NCI-H1092 (cell line): Measurements from ENCODE around the gene SLC25A20.
"Not testable (repeated sequence)": the region's sequence is repeated elsewhere in the genome, so short reads cannot be mapped to it uniquely, and the experiment has no call there.

Source experiments
- DNase-seq: peaks from one replicate; lab custom pipeline; 2025; lab: John Stamatoyannopoulos, UW

Gene SLC25A20, protein sequence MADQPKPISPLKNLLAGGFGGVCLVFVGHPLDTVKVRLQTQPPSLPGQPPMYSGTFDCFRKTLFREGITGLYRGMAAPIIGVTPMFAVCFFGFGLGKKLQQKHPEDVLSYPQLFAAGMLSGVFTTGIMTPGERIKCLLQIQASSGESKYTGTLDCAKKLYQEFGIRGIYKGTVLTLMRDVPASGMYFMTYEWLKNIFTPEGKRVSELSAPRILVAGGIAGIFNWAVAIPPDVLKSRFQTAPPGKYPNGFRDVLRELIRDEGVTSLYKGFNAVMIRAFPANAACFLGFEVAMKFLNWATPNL

DNA sequence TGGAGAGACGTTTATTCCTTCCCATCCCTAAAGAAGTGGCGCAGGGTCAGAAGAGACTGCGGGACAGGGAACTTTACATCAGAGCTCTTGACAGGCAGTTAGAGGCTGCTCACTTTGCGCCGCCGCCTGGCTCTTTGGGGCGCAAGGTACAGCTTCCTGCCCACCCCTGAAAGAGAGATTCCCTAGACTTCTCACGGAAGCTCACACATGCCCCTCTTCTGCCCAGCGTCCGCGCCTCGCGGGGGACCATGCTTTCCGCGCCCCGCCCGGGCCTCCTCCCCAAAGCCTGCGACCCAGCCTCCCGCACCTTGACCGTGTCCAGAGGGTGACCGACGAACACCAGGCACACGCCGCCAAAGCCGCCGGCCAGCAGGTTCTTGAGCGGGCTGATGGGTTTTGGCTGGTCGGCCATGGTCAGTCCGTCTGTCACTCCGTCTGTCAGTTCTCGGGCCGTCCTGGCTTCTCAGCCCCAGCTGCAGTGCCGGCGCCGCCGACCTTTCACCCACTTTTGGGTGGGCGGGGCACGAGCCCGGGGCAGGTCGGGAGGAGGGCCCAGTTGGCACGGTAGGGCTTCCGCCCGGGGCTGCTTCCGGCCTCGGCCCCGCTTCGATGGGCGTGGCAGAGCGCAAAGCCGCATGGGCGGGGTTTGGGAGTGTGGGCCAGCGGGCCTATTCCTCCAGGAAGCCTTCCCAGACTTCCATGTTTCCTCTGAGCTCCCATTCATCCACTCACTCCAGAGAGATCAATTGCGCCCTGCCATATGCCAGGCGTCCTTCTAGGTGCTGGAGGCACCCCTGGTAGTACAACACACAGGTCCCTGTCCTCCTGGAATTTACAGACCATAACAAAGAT is at the start of gene SLC25A20:
Gene SLC25A20 (minus strand): TSS at position 500 of the 852 bp plus-strand sequence. CDS start 88 bp downstream, at position 412.
- DNase-seq: peak; percentile 69

DNA sequence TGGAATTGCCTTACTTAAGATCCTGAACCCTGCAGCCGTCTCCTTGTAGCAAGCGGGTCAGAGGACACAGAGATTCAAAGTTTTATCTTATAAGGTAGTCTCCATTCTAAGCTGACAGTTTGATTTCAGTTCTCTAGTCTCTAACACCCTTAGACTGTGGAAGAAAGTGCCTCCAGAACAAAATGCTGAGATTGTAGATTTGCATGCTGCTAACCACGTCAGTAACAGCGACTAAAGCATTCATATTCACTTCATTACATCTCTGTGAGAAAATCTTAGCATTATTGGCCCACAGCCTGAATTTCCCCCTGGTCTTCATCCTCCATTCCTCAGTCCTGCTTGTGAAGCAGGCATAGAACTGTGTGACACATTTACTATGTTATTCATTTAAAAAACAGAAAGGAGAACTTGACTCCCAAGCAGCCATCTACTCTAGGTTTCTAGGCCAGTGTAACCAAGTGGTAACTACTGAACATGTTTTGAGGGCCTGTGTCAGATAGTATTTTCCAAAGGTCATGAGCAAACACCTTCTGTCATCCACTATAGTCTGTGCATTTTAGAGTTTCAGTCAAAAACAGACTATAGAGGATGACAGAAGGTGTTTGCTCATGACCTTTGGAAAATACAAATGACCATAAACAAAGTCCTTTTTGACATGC is 47.3 kb upstream of the SLC25A20 start:
- no peak for DNase-seq

DNA sequence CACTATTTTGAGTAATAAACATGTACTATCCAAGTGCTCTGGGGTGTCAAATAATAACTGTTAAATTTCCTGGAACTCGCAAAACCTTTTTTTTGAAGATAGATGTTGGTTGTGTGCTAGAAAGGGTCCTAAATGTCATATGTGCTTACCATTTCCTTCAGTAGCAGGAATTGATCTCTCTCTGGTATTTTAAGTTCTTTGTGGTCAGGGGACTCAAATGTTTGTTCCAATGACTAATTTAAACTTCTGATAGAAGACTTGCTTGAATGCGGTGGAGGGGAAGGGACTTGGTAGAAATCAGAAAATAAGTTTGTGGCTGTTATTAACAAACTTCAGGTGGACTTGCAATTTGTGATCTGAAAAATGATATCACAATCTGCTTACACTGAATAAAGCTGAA is 46.8 kb upstream of the SLC25A20 start:
- no peak for DNase-seq

DNA sequence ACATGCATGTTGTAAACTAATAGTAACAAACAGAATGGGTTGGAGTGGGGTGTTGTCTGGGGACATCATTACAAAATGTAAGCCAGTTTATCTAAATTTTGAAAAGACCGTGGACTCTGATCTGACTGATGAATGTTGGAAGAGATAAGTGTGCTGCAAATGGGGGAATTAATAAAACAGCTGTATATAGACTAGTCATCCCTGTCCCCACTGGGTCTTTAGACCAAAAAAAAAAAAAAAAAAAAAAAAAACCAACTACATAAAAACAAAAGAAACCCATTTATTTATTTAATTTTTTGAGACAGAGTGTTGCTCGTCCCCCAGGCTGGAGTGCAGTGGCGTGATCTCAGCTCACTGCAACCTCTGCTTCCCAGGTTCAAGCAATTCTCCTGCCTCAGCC is 40.0 kb upstream of the SLC25A20 start:
- DNase-seq: no peak

DNA sequence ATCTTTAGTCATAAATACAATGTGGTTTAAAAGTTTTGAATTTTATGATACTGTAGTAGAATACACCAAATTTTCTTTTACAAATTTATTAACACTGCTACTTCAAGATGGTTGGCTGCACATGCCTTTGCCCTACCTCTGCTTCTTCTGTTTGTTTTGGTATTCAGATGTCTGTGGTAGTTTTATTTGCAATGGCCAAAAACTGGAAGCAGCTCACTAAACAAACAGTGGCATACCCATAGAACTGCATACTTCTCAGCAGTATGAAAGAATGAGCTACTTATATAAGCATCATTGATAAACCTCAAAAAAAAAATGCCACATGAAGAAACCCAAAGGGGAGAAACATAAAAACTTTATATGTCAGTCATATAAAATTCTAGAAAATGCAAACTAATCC is 39.5 kb upstream of the SLC25A20 start:
- no peak for DNase-seq

DNA sequence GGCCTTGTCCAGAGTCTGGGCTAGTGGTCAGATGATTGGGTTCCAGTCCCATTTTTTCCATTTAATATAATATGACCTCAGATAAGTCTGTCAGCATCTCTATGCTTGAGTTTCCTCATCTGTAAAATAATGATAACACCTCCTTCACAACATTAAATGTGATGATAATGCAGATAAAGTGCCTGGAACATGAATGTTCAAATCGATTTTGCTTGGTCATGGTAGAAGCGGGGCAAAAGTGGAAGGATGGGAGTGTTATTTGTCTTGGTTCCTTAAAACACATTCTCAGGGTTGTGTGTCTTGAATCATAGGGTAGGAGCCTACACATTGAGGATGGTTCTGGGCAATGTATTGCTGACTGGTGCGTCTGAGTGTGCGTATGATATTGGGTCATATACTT is 36.8 kb upstream of the SLC25A20 start:
- no peak for DNase-seq

DNA sequence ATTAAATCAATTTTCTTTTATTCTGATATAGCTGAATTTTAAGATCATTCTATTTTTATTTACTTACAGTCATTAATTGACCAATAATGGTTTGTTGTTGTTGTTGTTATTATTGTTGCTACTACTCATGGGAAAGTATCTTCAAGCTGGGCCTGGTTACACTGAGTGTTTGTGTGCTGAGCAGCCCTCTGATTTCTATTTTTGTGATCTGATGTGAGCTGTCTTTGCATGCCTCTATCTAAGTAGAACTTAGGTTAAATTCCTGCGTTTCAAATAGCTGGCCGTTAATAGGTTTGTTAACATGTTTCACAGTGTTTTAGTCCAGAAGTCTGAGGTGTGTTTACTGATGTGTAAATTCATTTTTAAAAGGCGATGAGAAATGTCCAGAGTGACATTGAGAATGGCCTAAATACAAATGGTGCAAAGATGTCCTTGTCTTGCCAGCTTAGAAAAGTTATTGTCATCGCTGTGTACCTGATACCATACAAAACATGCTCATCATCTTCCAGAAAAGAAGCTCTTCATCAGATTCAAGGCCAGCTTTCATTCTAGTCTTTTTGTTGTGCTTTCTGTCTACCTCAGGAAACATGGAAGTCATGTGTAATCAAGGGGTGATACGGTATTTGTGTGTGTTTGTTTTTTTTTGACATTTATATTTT is 35.8 kb upstream of the SLC25A20 start:
- DNase-seq: no peak

DNA sequence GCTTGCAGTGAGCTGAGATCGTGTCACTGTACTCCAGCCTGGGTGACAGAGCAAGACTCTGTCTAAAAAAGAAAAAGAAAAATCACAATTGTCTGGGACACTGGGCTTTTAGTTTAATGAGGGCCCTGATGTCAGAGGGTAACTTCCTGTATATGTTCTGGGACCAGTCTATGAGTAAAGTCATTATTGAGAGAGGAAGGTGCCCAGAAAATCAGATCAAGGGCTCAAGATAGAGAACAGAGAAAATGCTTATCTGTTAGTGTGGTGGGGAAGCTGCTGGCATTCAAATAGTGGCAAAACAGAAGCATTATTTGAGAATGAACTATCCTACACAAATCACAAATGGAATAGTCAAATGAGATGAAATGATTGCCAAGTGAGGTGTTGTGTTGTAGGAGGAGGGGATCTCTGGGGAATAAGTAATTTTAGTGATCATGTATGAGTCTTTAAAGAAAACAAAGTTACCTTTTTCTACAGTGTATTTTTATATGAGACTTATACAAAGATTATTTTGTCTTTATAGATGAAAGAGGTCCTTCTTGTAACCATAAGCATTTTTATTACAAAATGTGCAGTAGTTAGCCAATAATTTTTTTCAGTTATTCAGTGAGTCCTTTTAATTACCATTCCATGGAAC is 33.4 kb upstream of the SLC25A20 start:
- no peak for DNase-seq

DNA sequence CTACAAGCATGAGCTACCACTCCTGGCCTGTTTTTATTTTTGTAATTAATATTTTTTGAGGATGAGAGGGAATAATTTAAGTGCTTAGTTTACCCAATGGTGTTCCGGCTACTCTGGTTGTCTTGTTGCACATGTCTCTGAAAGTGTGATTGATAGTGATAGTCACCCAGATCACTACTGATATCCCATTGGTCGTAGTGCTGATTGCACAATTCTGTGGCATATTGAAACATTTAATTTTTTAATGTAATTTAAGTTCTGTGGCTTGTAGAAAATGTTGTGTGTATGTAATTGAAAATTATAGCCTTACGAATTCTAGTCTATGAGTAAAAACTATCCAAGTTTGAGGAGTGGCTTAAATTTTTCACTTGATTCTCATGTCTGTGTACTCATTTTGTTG is 31.9 kb upstream of the SLC25A20 start:
- DNase-seq: no peak

DNA sequence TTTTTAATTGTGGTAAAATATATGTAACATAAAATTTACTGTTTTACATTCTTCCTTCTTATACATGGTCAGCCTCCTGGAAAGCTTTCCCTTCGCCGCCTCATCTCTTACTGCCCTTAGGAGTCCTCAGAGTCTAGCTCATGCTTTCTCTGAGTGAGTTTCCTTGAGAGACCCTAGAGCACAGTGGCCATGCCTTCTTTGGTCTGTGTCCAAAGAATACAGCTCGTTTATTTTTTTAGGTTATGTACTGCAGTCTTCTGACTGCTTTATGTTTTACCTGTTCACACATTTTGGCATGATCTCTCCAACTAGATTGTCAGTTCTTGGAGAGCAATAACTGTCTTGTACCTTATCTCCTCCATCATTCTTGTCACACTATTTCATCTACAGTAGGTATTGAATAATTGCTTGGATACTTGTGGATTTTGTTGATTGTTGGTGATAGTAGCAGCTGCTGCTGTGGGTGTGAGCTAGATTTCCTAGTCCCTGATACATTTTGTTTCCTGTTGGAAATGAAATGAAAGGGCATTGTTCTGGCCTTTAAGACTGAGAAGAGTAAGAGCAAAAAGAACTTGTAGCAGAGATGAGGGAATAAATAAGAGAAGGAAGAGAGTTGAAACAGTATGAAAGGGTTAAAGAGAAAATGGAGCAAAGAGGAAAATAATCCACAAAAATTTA is 30.8 kb upstream of the SLC25A20 start:
- DNase-seq: no peak

DNA sequence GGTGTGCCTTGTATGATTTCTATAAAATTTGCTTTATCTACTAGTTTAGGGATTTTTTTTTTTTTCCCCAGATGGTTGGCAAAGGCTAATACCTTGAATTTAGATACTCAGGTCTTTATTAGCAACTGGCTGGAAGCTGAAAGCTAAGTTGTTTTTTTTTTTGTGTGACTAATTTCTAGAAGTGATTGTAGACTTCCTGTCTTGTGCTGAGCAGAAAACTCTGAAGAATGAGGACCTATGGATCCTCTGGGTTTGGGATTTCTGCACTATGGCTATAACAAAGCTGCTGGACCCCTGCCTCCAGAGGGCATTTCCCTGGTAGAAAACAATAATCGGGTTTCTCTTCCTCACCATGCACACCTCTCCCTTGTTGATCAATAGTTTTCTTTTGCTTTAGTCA is 30.0 kb upstream of the SLC25A20 start:
- no peak for DNase-seq

DNA sequence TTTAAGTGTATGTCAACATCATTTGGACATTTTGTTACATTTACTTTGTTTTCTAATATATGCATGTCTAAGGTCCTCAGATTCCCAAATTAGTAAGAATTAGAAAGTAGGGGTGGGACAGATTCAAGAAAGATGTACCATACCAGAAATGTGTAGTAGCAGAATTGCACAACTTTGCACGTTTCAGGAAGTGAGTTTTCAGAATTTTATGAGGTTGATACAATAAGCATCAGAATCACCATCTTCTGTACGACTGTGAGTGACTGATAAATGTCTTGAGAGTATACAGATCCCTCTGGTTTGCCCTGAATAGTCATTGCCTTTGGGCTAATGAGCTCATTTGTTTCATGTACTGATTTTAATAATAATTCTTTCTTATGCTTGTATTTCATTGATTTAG is 29.2 kb upstream of the SLC25A20 start:
- DNase-seq: no peak

DNA sequence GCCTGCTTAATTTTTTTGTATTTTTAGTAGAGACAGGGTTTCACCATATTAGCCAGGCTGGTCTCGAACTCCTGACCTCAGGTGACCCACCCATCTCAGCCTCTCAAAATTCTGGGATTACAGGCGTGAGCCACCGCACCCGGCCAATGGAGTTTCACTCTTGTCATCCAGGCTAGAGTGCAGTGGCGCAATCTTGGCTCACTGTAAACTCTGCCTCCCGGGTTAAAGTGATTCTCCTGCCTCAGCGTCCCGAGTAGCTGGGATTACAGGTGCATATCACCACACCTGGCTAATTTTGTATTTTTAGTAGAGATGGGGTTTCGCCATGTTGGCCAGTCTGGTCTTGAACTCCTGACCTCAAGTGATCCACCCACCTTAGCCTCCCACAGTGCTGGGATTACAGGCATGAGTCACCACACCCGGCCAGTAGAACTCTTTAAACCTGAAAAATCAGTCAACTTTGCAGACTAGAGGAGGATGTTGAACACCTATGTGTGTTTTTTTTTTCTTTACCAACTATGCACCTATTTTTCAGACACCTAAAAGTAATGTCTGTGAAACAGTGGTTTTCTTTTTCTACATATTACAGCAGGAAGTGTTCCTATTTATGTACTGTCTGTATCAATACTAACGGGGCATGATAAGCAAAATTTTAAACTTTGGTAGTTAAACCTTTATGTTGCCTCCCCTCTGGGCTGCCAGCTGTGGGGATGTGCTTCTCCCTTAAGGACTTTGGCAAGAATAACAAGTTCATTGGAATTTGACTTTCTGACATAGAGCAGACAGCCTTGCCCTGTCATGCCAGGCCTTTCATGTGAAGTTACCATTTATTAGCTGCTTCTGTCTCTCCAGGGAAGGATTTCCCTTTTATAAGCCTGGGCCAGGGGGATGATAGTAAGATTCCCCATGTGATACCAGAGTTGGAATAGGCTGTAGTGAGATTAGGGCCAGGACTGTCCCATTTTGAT is 28.0 kb upstream of the SLC25A20 start:
- no peak for DNase-seq

DNA sequence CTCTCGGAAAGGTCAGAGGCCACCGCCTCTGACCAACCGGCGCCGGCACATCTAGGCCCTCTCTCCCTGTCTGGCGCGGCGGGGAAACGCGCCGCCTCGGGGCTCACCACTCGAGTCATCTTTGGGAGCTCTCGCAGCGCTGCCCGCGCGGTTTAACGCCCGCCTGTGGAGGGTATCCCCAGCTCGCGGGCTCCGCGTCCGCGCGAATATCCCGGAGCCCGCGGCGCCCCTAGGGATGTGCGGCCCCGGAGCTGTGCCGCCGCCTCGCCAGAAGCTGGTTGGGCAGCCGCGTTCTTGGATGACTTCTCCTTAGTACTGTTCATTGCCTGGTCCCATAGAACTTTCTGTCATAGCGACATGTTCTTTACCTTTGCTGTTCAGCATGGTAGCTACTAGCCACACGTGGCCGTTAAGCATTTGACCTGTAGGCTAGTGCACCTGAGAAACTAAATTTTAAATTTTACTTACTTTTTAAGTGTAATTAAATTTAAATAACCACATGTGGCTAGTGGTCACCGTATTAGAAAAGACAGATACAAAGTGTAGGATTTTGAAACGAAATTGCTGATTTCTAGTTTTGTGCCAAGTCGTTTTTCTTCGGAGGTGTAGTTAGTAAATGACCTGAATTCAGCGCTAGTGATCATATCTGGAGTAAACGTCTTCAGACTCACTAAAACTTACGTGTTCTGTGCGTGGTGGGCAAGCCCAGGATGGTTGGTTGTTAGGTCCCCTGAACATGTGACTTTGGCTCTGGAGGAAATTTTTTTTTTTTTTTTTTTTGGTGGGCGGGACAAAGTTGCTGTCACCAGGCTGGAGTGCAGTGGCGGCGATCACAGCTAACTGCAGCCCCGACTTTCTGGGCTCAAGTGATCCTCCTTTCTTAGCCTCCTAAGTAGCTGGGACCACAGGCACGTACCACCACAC is 20.8 kb upstream of the SLC25A20 start:
- no peak for DNase-seq

DNA sequence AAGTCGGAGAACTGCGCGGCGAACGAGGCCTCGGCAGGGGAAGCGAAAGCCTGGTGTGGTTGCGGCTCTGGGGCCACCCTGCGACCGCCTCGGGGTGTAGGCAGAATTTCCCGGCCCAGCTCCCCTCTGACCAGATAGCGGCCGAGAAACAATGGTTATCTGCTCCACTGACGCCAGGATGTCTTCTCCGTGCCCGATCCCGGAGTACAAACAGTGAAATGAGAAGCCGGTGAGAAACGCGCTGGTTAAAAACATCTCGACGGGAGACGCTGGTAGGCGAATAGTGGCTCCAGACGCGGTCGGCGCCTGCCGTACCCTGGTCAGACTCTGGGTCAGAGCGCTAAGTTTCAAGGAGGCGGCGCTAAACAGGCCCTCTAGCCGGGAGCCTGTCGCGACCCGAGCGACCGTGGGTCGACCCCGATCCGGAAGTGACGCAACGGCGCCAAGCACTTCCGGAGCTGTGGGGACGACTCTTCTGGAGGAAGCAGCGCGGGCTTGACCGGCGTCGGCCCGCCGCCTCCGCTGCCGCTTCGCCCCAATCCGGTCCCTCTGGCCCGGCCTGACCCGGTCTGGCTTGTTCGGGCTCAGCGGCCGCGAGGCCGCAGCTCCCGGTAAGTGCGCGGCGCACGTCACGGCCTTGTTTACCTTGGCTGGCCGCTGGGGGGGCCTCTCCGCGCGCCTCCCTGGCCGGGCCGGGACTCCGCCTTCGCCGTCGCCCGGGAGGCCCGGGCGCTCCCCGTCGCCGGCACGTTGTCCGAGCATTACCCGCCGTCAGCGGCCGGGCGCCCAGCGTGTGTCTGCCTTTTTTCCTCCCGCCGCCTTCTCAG is 19.9 kb upstream of the SLC25A20 start, which contains the start of gene ARIH2:
Gene ARIH2 (plus strand): TSS at position 455 of the 827 bp plus-strand sequence. CDS start 8,717 bp downstream, outside the sequence.
- DNase-seq: peak; percentile 79

DNA sequence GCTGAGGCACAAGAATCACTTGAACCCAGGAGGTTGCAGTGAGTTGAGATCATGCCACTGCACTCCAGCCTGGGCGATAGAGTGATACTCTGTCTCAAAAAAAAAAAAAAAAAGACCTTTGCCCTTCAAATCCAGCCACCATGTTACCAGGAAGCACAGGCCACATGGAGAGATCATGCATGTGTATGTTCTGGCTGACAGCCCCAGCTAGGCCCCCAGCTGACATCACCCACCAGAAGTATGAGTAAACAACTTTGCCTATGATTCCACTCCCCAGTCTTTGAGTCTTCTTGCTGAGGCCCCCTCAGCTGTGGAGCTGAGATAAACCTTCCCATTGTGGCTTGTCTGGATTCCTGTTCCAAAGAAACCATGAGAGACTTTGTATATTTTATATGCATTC is 16.6 kb upstream of the SLC25A20 start:
- no peak for DNase-seq

DNA sequence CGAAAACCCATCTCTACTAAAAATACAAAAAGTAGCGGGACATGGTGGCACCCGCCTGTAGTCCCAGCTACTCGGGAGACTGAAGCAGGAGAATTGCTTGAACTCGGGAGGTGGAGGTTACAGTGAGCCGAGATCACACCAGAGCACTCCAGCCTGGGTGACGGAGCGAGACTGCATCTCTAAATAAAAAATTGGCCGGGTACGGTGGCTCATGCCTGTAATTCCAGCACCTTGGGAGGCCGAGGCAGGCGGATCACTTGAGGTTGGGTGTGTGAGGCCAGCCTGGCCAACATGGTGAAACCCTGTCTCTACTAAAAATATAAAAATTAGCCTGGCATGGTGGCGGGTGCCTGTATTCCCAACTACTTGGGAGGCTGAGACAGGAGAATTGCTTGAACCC is 8.3 kb upstream of the SLC25A20 start:
- not testable (repeated sequence) for DNase-seq

DNA sequence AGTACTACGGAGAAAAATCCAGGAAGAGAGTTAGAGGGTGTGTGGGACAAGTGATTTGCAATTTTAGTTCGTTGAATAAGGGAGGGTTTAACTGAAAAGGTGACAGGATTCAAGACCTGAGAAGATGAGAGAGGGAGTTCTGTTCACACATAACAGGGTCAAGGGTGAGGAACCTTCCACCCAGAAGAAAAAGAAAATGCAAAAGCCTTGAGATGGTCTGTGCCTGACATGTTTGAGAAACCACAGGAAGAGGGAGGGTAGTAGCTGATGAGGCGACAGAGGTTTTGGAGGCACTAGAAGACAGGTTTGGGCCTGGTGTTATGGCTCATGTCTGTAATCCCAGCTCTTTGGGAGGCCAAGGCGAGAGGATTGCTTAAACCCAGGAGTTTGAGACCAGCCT is 591 bp upstream of the SLC25A20 start:
- DNase-seq: no peak
